A549 (cell line): ENCODE measurements around the gene AMZ2. TPM values are rescaled to one million over a fixed set of nuclear protein-coding genes. Genes with fewer than 3 reads are reported as not detected.

ENCODE experiments used
- ATAC-seq, 2 experiments: fragments of 200-7000 bp in 1 of 2; fragments of >200 bp in 1 of 2; cut with Nextera tagmentation in 1 of 2; cut with Tn5 transposase in 1 of 2; 3 replicates each; pipeline versions ENCODE4 v1.8.0 to v1.9.1; 2018 to 2020; ENCODE audit warnings: mild to moderate bottlenecking in 1 of 2, moderate library complexity in 1 of 2
- CTCF ChIA-PET: fragments of 300-600 bp; sonication (Branson Sonifier 250); formaldehyde crosslinking; extraction: SDS; loops from one replicate; lab custom pipeline; 2021; ENCODE audit warnings: antibody characterized with exemption, inconsistent platforms; lab: Yijun Ruan, JAX
- POLR2A ChIA-PET: fragments of 350-600 bp; formaldehyde crosslinking; extraction: SDS; loops from one replicate; lab custom pipeline; 2021; ENCODE audit warnings: antibody characterized with exemption, inconsistent platforms; lab: Yijun Ruan, JAX
- DNase-seq, 2 experiments: peaks; one replicate each; pipeline versions ENCODE4 v3.0.0 to v3.0.0-alpha.2; 2011 to 2016; ENCODE audit warnings: low read depth in 1 of 2, low spot score in 1 of 2
- FAIRE-seq: peaks from 2 replicates; lab custom pipeline; 2011; peaks lifted over from hg19 to GRCh38; lab: Jason Lieb, UNC
- H3K27ac ChIP-seq, 2 experiments: fragments of >200 bp; sonication (Bioruptor Twin); formaldehyde crosslinking; 3 replicates each; pipeline ENCODE4 v1.5.1; 2016 to 2017
- H3K4me1 ChIP-seq: fragments of >200 bp; sonication (Bioruptor Twin); formaldehyde crosslinking; 3 replicates; pipeline ENCODE4 v1.6.1; 2016
- H3K4me2 ChIP-seq: fragments of >200 bp; sonication (Bioruptor Twin); formaldehyde crosslinking; 3 replicates; pipeline ENCODE4 v1.6.1; 2016
- H3K4me3 ChIP-seq: fragments of >200 bp; sonication (Bioruptor Twin); formaldehyde crosslinking; 3 replicates; pipeline ENCODE4 v1.5.1; 2016
- H3K9me3 ChIP-seq: fragments of >200 bp; sonication (Bioruptor Twin); formaldehyde crosslinking; 3 replicates; pipeline ENCODE4 v1.6.1; 2016
- CBX8 ChIP-seq: fragments of 200-600 bp; sonication (generic); IDR thresholded peaks from 2 replicates; pipeline ENCODE4 v1.6.1; 2016
- EHF ChIP-seq: fragments of 250-450 bp; sonication (Bioruptor Pico); IDR thresholded peaks from 2 replicates; pipeline ENCODE4 v1.5.0; 2020; ENCODE audit warnings: mild to moderate bottlenecking
- EHMT2 ChIP-seq: fragments of 200-600 bp; sonication (generic); IDR thresholded peaks from 2 replicates; pipeline ENCODE4 v1.6.1; 2016; ENCODE audit warnings: antibody characterized with exemption, low read depth, mild to moderate bottlenecking, moderate library complexity
- EP300 ChIP-seq, 2 experiments: fragments of >200 bp; sonication (Bioruptor Twin); formaldehyde crosslinking; IDR thresholded peaks; 2 replicates in 1 of 2; 3 replicates in 1 of 2; pipeline ENCODE4 v1.6.1; 2016 to 2017
- ESRRA ChIP-seq: fragments of 150-350 bp; IDR thresholded peaks from 2 replicates; pipeline ENCODE4 v1.6.1; 2014; ENCODE audit warnings: mild to moderate bottlenecking, low read length, borderline replicate concordance
- HDAC2 ChIP-seq: fragments of 200-600 bp; sonication (generic); IDR thresholded peaks from 2 replicates; pipeline ENCODE4 v1.6.1; 2016
- HOXB5 ChIP-seq: fragments of 250-450 bp; sonication (Bioruptor Pico); IDR thresholded peaks from 2 replicates; pipeline ENCODE4 v1.5.0; 2020; ENCODE audit warnings: mild to moderate bottlenecking, moderate library complexity
- JUNB ChIP-seq: fragments of >200 bp; sonication (Bioruptor Twin); formaldehyde crosslinking; IDR thresholded peaks from 2 replicates; pipeline ENCODE4 v1.6.1; 2016
- KDM1A ChIP-seq: fragments of 200-600 bp; sonication (generic); IDR thresholded peaks from 2 replicates; pipeline ENCODE4 v1.6.1; 2016; ENCODE audit warnings: low read depth, mild to moderate bottlenecking
- MAFK ChIP-seq: fragments of 450-650 bp; IDR thresholded peaks from 2 replicates; pipeline ENCODE4 v1.6.1; 2014; ENCODE audit not compliant: partially characterized antibody
- RARB ChIP-seq: fragments of 250-450 bp; sonication (Bioruptor Pico); IDR thresholded peaks from 2 replicates; pipeline ENCODE4 v1.8.0; 2021; ENCODE audit warnings: mild to moderate bottlenecking, moderate library complexity
- ZC3H11A ChIP-seq: fragments of 450-650 bp; IDR thresholded peaks from 2 replicates; pipeline ENCODE4 v1.6.1; 2014; ENCODE audit warnings: antibody characterized with exemption, mild to moderate bottlenecking
- ZFP36 ChIP-seq: fragments of 450-650 bp; IDR thresholded peaks from 2 replicates; pipeline ENCODE4 v1.6.1; 2014; ENCODE audit warnings: borderline replicate concordance; ENCODE audit not compliant: partially characterized antibody
- ZNF302 ChIP-seq: fragments of 250-450 bp; sonication (Bioruptor Pico); IDR thresholded peaks from 2 replicates; pipeline ENCODE4 v1.9.0; 2021; ENCODE audit warnings: inconsistent platforms, mild to moderate bottlenecking, moderate library complexity
- ZSCAN20 ChIP-seq: fragments of 250-450 bp; sonication (Bioruptor Pico); IDR thresholded peaks from 2 replicates; pipeline ENCODE4 v1.8.0; 2022; ENCODE audit warnings: mild to moderate bottlenecking, moderate library complexity
- WGBS: methylation state at CpG from one replicate; pipeline ENCODE4 v1.1.6; 2017; ENCODE audit errors: missing lambda C conversion rate; 5-methylcytosine and 5-hydroxymethylcytosine counted together
- polyA plus RNA-seq, 4 experiments: library from polyadenylated mRNA; depleted of rRNA in 3 of 4; stranded (reverse); fragments of >200 nt; fragmentation: RNase III in 1 of 4; extraction: RNeasy Plus Mini Kit Qiagen cat#74134 plus additional on column Dnase treatment in 1 of 4; gene quantifications; 2 replicates in 3 of 4; 3 replicates in 1 of 4; pipeline ENCODE4 v1.2.3, GENCODE V29; 2011 to 2017
- TF ChIP-seq, protein P1 (sequence below): fragments of 250-450 bp; sonication (Bioruptor Pico); IDR thresholded peaks from 2 replicates; pipeline ENCODE4 v1.5.0; 2021; ENCODE audit warnings: mild to moderate bottlenecking, moderate library complexity, borderline replicate concordance
- TF ChIP-seq, protein P2 (sequence below): fragments of >200 bp; sonication (Bioruptor Twin); formaldehyde crosslinking; IDR thresholded peaks from 2 replicates; pipeline ENCODE4 v1.6.1; 2016
- TF ChIP-seq, protein P3 (sequence below): fragments of 150-350 bp; IDR thresholded peaks from 2 replicates; pipeline ENCODE4 v1.6.1; 2014; ENCODE audit warnings: low read depth, mild to moderate bottlenecking, low read length
- TF ChIP-seq, protein P4 (sequence below): IDR thresholded peaks from 2 replicates; pipeline ENCODE4 v1.6.1; 2012; ENCODE audit warnings: low read depth, borderline replicate concordance
- TF ChIP-seq, protein P5 (sequence below): fragments of 250-450 bp; sonication (Bioruptor Pico); IDR thresholded peaks from 2 replicates; pipeline ENCODE4 v1.5.0; 2020; ENCODE audit warnings: low read depth, mild to moderate bottlenecking, moderate library complexity
- TF ChIP-seq, protein P6 (sequence below): fragments of >200 bp; sonication (Bioruptor Twin); formaldehyde crosslinking; IDR thresholded peaks from 3 replicates; pipeline ENCODE4 v1.5.1; 2016

The AMZ2 gene
- polyA plus RNA-seq, 2 of the 4 experiments (the other 2 are of a cell fraction) = 105 to 201 TPM

DNA sequence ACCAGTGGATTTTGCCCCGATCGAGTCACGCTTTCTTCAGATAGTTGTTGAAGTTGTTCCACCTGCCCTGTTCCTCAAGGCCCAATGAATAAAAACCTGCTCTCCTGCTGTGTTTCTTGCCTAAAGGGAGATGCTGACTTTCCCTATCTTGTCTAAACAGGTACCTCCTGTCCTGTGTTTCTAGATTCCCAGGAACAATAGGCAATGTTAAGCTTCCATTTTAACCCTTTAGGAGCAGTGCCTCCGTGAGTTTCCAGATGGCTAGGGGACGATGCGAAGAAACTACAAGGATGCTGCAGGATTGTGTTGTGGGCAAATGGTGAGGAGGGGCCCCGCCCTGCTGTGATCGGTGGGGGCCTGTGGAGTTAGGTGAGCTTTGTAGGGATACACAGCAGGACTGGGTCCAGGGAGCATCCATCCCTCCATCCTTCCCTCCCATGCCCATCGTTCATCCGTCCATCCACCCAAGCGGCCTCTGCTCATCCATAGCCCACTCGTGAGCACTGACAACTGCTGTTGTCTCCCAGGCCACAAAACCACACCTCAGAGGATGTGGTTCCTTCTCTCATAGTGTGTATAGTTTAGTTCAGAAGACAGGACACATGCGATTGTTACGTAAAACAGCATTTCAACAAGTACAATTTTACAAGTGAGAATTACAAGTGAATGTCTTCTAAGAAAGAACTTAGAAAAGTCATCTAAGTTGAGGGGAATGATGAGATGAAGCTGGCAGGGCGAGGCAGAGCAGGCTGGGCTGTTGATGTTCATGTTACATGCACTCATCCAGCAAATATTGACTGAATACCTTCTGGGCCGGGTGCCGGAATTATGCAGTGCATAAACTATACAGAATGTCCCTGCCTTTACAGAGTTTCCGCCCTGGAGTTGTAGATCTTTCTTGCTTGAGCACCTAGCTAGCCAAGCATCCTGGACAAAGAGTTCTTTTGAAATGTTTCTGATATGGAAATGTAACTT is 48.7 kb downstream of the AMZ2 start (continued):
- TF ChIP-seq EP300 (IDR thresholded peaks at IDR 0.05) (no peak), HDAC2 (no peak), ZC3H11A (no peak)
- TF ChIP-seq, all 56 proteins: peak for 0

DNA sequence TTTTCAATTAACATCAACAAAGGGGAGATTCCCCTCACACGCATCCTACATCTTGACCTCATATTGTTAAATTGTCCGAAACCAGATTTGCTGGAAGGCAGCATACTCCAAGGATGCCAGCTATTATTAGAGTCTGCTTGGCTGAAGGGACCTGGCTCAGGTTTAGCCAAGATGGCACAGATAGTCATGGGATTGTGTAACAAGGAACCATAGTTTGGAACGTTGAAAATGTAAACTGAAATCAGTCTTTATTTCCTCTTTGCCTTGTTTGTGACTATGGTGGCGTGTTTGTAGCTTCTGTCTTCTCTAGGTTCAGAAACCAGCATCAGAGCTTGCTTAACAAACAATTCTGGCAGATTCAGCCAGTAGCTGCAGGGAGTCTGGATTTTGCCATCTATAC is 49.4 kb downstream of the AMZ2 start:
- TF ChIP-seq ZC3H11A = no peak
- TF ChIP-seq ZNF302 = no peak
- TF ChIP-seq, protein P1, sequence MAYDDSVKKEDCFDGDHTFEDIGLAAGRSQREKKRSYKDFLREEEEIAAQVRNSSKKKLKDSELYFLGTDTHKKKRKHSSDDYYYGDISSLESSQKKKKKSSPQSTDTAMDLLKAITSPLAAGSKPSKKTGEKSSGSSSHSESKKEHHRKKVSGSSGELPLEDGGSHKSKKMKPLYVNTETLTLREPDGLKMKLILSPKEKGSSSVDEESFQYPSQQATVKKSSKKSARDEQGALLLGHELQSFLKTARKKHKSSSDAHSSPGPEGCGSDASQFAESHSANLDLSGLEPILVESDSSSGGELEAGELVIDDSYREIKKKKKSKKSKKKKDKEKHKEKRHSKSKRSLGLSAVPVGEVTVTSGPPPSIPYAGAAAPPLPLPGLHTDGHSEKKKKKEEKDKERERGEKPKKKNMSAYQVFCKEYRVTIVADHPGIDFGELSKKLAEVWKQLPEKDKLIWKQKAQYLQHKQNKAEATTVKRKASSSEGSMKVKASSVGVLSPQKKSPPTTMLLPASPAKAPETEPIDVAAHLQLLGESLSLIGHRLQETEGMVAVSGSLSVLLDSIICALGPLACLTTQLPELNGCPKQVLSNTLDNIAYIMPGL = no peak
- TF ChIP-seq EHF (CRISPR knock-in tag) = no peak
- TF ChIP-seq HOXB5 = no peak
- TF ChIP-seq JUNB = no peak
- no peak for TF ChIP-seq ESRRA
- TF ChIP-seq, protein P2, sequence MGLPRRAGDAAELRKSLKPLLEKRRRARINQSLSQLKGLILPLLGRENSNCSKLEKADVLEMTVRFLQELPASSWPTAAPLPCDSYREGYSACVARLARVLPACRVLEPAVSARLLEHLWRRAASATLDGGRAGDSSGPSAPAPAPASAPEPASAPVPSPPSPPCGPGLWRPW = no peak
- TF ChIP-seq, protein P3, sequence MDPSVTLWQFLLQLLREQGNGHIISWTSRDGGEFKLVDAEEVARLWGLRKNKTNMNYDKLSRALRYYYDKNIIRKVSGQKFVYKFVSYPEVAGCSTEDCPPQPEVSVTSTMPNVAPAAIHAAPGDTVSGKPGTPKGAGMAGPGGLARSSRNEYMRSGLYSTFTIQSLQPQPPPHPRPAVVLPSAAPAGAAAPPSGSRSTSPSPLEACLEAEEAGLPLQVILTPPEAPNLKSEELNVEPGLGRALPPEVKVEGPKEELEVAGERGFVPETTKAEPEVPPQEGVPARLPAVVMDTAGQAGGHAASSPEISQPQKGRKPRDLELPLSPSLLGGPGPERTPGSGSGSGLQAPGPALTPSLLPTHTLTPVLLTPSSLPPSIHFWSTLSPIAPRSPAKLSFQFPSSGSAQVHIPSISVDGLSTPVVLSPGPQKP = no peak
- no peak for TF ChIP-seq CBX8
- no peak for TF ChIP-seq EHMT2
- TF ChIP-seq, protein P4, sequence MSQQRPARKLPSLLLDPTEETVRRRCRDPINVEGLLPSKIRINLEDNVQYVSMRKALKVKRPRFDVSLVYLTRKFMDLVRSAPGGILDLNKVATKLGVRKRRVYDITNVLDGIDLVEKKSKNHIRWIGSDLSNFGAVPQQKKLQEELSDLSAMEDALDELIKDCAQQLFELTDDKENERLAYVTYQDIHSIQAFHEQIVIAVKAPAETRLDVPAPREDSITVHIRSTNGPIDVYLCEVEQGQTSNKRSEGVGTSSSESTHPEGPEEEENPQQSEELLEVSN = no peak
- TF ChIP-seq, protein P5, sequence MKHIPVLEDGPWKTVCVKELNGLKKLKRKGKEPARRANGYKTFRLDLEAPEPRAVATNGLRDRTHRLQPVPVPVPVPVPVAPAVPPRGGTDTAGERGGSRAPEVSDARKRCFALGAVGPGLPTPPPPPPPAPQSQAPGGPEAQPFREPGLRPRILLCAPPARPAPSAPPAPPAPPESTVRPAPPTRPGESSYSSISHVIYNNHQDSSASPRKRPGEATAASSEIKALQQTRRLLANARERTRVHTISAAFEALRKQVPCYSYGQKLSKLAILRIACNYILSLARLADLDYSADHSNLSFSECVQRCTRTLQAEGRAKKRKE (CRISPR knock-in tag) = no peak
- no peak for TF ChIP-seq MAFK
- TF ChIP-seq, protein P6, sequence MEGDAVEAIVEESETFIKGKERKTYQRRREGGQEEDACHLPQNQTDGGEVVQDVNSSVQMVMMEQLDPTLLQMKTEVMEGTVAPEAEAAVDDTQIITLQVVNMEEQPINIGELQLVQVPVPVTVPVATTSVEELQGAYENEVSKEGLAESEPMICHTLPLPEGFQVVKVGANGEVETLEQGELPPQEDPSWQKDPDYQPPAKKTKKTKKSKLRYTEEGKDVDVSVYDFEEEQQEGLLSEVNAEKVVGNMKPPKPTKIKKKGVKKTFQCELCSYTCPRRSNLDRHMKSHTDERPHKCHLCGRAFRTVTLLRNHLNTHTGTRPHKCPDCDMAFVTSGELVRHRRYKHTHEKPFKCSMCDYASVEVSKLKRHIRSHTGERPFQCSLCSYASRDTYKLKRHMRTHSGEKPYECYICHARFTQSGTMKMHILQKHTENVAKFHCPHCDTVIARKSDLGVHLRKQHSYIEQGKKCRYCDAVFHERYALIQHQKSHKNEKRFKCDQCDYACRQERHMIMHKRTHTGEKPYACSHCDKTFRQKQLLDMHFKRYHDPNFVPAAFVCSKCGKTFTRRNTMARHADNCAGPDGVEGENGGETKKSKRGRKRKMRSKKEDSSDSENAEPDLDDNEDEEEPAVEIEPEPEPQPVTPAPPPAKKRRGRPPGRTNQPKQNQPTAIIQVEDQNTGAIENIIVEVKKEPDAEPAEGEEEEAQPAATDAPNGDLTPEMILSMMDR = no peak
- TF ChIP-seq KDM1A = no peak
- TF ChIP-seq ZFP36 = no peak
- no peak for TF ChIP-seq RARB (CRISPR knock-in tag)
- no peak for TF ChIP-seq ZSCAN20
- ATAC-seq (no peak), FAIRE-seq (no peak), DNase-seq (no peak)
- Histone ChIP-seq H3K4me1 (peaks cover 4% of the 10 kb centered on the region; the same call in 2 of the 3 replicates), H3K9me3 (no peaks in the 10 kb centered on the region), H3K4me2 (no peak overlapping the region), H3K27ac (no peak overlapping the region), H3K4me3 (no peak overlapping the region)
- ChIA-PET CTCF (interaction anchor here (0.9 to 1.3 kb wide), 4 partner anchors 17 to 38 kb away, joined by 3 to 4 read pairs (median 4); no protein-coding TSS in a partner anchor), POLR2A (no interaction called here)
- 73% methylated on average over 4 of the region's 4 CpGs for WGBS
